K562 (cell line): ENCODE measurements around the gene CBX3. TPM values are rescaled to one million over a fixed set of nuclear protein-coding genes. Genes with fewer than 3 reads are reported as not detected.
"Not testable (repeated sequence)": the region's sequence is repeated elsewhere in the genome, so short reads cannot be mapped to it uniquely, and the experiment has no call there.

Experiments
- ATAC-seq: fragments of 200-7000 bp; cut with Tn5 transposase; 3 replicates; pipeline ENCODE4 v1.9.1; 2020; ENCODE audit warnings: moderate library complexity
- BruUV-seq: library from RNA; stranded (reverse); fragments of 400-500 nt; replicated peaks from 2 replicates; lab custom pipeline; 2021; lab: Mats Ljungman, UMichigan
- CTCF ChIA-PET: fragments of 300-600 bp; formaldehyde crosslinking; extraction: SDS; loops from one replicate; lab custom pipeline; 2021; ENCODE audit warnings: low intra/inter-chr PET ratio; lab: Yijun Ruan, JAX
- POLR2A ChIA-PET: fragments of 300-600, 350-650 bp; sonication (Branson Sonifier 250); formaldehyde crosslinking; extraction: SDS; loops from one replicate; lab custom pipeline; 2021; ENCODE audit warnings: antibody characterized with exemption, inconsistent platforms; lab: Yijun Ruan, JAX
- DNase-seq, 4 experiments: peaks; one replicate each; pipeline versions ENCODE4 v3.0.0 to v3.0.0-alpha.2; 2011 to 2018; ENCODE audit warnings: low spot score in 3 of 4, mixed read lengths in 3 of 4; ENCODE audit errors: extremely low read depth in 1 of 4
- FAIRE-seq: peaks from 2 replicates; lab custom pipeline; 2011; peaks lifted over from hg19 to GRCh38; lab: Jason Lieb, UNC
- H2AFZ ChIP-seq: 2 replicates; pipeline ENCODE4 v1.6.0; 2011; ENCODE audit warnings: low read depth, low read length, control low read depth, inconsistent platforms
- H3K27ac ChIP-seq: fragments of 200-600 bp; 3 replicates; pipeline ENCODE4 v1.8.0; 2011; ENCODE audit warnings: low read depth, mild to moderate bottlenecking, control low read depth, inconsistent platforms, low read length, moderate library complexity, mixed read lengths; ENCODE audit errors: extremely low read depth
- H3K27me3 ChIP-seq, 2 experiments: fragments of 300-600 bp in 1 of 2; 2 replicates in 1 of 2; 3 replicates in 1 of 2; pipeline versions ENCODE4 v1.6.0 to v1.8.0; 2011; ENCODE audit warnings: inconsistent platforms in 2 of 2, low read length in 2 of 2, mild to moderate bottlenecking in 1 of 2, mixed read lengths in 1 of 2, moderate library complexity in 1 of 2; ENCODE audit not compliant: control insufficient read depth in 2 of 2, insufficient read depth in 2 of 2
- H3K36me3 ChIP-seq: fragments of 300-600 bp; 3 replicates; pipeline ENCODE4 v1.8.0; 2011; ENCODE audit warnings: mild to moderate bottlenecking, low read length, inconsistent platforms; ENCODE audit not compliant: control insufficient read depth, insufficient read depth
- H3K4me1 ChIP-seq, 2 experiments: fragments of 200-600 bp in 1 of 2; replicated peaks in 1 of 2; 2 replicates in 1 of 2; 3 replicates in 1 of 2; pipeline versions ENCODE4 v1.5.1 to v1.8.0; 2011; ENCODE audit warnings: inconsistent platforms in 2 of 2, low read length in 2 of 2, mild to moderate bottlenecking in 1 of 2, mixed read lengths in 1 of 2, moderate library complexity in 1 of 2; ENCODE audit not compliant: control insufficient read depth in 2 of 2, insufficient read depth in 2 of 2
- H3K4me2 ChIP-seq: 2 replicates; pipeline ENCODE4 v1.6.1; 2011; ENCODE audit warnings: low read length, control low read depth, inconsistent platforms, mixed read lengths; ENCODE audit not compliant: insufficient read depth
- H3K4me3 ChIP-seq: fragments of 200-600 bp; sonication (generic), shearing (Covaris generic); 2 replicates; pipeline ENCODE4 v1.5.1; 2016; ENCODE audit warnings: control low read depth, inconsistent platforms
- H3K79me2 ChIP-seq: fragments of 200-600 bp; 3 replicates; pipeline ENCODE4 v1.8.0; 2011; ENCODE audit warnings: low read length, inconsistent platforms; ENCODE audit not compliant: control insufficient read depth, insufficient read depth
- H3K9ac ChIP-seq, 2 experiments: 2 replicates each; pipeline versions ENCODE4 v1.6.0 to v1.6.1; 2011; ENCODE audit warnings: low read depth in 2 of 2, low read length in 2 of 2, control low read depth in 1 of 2, inconsistent platforms in 1 of 2, mild to moderate bottlenecking in 1 of 2, mixed read lengths in 1 of 2; ENCODE audit not compliant: insufficient read depth in 1 of 2
- H3K9me1 ChIP-seq: one replicate; pipeline ENCODE4 v1.6.0; 2011; ENCODE audit warnings: inconsistent platforms, mild to moderate bottlenecking, low read length, moderate library complexity; ENCODE audit not compliant: control insufficient read depth, insufficient read depth
- H3K9me3 ChIP-seq: replicated peaks from 2 replicates; pipeline ENCODE4 v1.5.1; 2011; ENCODE audit warnings: low read depth, low read length, inconsistent platforms; ENCODE audit not compliant: control insufficient read depth, insufficient read depth
- H4K20me1 ChIP-seq: replicated peaks from 2 replicates; pipeline ENCODE4 v1.6.1; 2011; ENCODE audit warnings: low read length, inconsistent platforms, mixed read lengths; ENCODE audit not compliant: control insufficient read depth, insufficient read depth
- ELF1 ChIP-seq: fragments of 200-800 bp; sonication (Bioruptor generic); IDR thresholded peaks from 2 replicates; pipeline ENCODE4 v1.6.1; 2016; ENCODE audit warnings: missing genetic modification characterization, missing compliant biosample characterization
- ILF3 ChIP-seq: fragments of 450-650 bp; IDR thresholded peaks from 2 replicates; pipeline ENCODE4 v1.6.1; 2018; ENCODE audit warnings: antibody characterized with exemption, mild to moderate bottlenecking, moderate library complexity, borderline replicate concordance
- NFATC3 ChIP-seq: fragments of 450-650 bp; IDR thresholded peaks from 2 replicates; pipeline ENCODE4 v1.6.1; 2017; ENCODE audit warnings: mild to moderate bottlenecking
- NFXL1 ChIP-seq: fragments of 450-650 bp; formaldehyde crosslinking; IDR thresholded peaks from 2 replicates; pipeline ENCODE4 v1.4.0; 2021; ENCODE audit warnings: mild to moderate bottlenecking
- POLR2AphosphoS5 ChIP-seq: IDR thresholded peaks from 2 replicates; pipeline ENCODE4 v1.6.1; 2011; ENCODE audit warnings: mild to moderate bottlenecking, low read depth, low read length, moderate library complexity; ENCODE audit not compliant: control insufficient read depth, insufficient read depth
- PRPF4 ChIP-seq: fragments of 200-400 bp; formaldehyde crosslinking; IDR thresholded peaks from one replicate; pipeline ENCODE4 v1.6.1; 2017; ENCODE audit warnings: low read length, low read depth, mild to moderate bottlenecking; ENCODE audit not compliant: insufficient read depth, poor library complexity, severe bottlenecking
- RBFOX2 ChIP-seq: fragments of 200-400 bp; formaldehyde crosslinking; IDR thresholded peaks from 2 replicates; pipeline ENCODE4 v1.6.1; 2017; ENCODE audit warnings: low read depth, mild to moderate bottlenecking, low read length, moderate library complexity
- RBM22 ChIP-seq: fragments of 200-400 bp; formaldehyde crosslinking; IDR thresholded peaks from 2 replicates; pipeline ENCODE4 v1.6.1; 2018; ENCODE audit warnings: low read length, low read depth; ENCODE audit not compliant: poor library complexity, severe bottlenecking
- WGBS: fragments of 100-300 bp; shearing (Covaris generic); methylation state at CpG from one replicate; pipeline ENCODE4 v1.1.6; 2016; ENCODE audit warnings: low coverage, mixed read lengths; ENCODE audit not compliant: insufficient coverage; ENCODE audit errors: missing lambda C conversion rate; 5-methylcytosine and 5-hydroxymethylcytosine counted together
- in situ Hi-C: fragments of 300-500 bp; cut with MboI; formaldehyde crosslinking; loops from 4 replicates; pipeline ENCODE4 v1.15.0; 2018; ENCODE audit warnings: inconsistent platforms, mixed read lengths
- intact Hi-C: fragments of 100-400 bp; cut with micrococcal nuclease; formaldehyde crosslinking; loops from 2 replicates; pipeline ENCODE4 v1.14.2; 2022
- polyA plus RNA-seq, 8 experiments: library from polyadenylated mRNA; depleted of rRNA in 4 of 8; stranded (reverse) in 5 of 8; unstranded in 3 of 8; fragments of >200 nt; fragmentation: Nextera tagmentation in 2 of 8; fragmentation: Illumina TruSeq in 1 of 8; extraction: Ambion mirVana in 2 of 8; extraction: Trizol in 1 of 8; gene quantifications; 2 replicates each; pipeline versions ENCODE4 v1.2.1 to v1.2.3, GENCODE V29; 2011 to 2014; ENCODE audit warnings: inconsistent platforms in 1 of 8, missing spikeins in 1 of 8
- total RNA-seq, 7 experiments: library from RNA; depleted of rRNA in 6 of 7; stranded (reverse); fragments of >200 nt in 6 of 7; fragmentation: Illumina TruSeq in 2 of 7; extraction: Trizol in 2 of 7; gene quantifications; 2 replicates each; pipeline versions ENCODE4 v1.2.1 to v1.2.3, GENCODE V29; 2011 to 2021; ENCODE audit warnings: low replicate concordance in 1 of 7

The CBX3 gene
- total and polyA plus RNA-seq, 9 of the 15 experiments (the other 6 are each of a cell fraction or from before 2014, with no cell fraction given) = 198 to 413 (median 328) TPM

DNA sequence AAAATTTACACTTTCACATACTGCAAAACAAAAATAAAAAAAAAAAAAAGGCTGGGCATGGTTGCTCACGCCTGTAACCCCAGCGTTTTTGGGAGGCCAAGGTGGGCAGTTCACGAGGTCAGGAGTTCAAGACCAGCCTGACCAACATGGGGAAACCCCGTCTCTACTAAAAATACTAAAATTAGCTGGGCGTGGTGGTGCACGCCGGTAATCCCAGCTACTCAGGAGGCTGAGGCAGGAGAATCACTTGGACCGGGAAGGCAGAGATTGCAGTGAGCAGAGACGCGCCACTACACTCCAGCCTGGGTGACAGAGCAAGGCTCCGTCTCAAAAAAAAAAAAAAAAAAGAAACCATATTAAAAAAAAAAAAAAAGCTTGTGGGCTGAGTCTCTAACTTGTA, 6.8 kb upstream of the CBX3 start:
- H3K9ac ChIP-seq, H3K27me3 ChIP-seq, H3K4me3 ChIP-seq, FAIRE-seq, H3K9me1 ChIP-seq, DNase-seq, BruUV-seq, H3K27ac ChIP-seq, ATAC-seq, H2AFZ ChIP-seq, intact Hi-C loops, H3K9me3 ChIP-seq, H3K4me2 ChIP-seq: not testable (repeated sequence)
- peaks cover 3 to 30% of the 10 kb centered on the region in 2 experiments; a peak in 3 of 5 replicates for H3K4me1 ChIP-seq
- ChIA-PET CTCF (interaction anchor here (0.8 kb wide), 1 partner anchor 10 kb away, joined by 3 read pairs; no protein-coding TSS in a partner anchor), POLR2A (interaction anchor here (0.9 to 3.5 kb wide), 6 partner anchors 9 to 298 kb away, joined by 3 to 17 read pairs (median 4); partner anchors contain the start of gene NFE2L3)
- 79% methylated on average over 10 of the region's 11 CpGs for WGBS
- in situ Hi-C loops = loop anchor here (5.0 kb wide), 1 partner anchor 93 kb away; no protein-coding TSS in a partner anchor
- peaks cover 87% of the 10 kb centered on the region for H3K79me2 ChIP-seq
- H4K20me1 ChIP-seq = peaks cover 65% of the 10 kb centered on the region
- peak; percentile 47; the same call in 1 of the 2 replicates for TF ChIP-seq RBFOX2
- H3K36me3 ChIP-seq = peaks cover 98% of the 10 kb centered on the region

DNA sequence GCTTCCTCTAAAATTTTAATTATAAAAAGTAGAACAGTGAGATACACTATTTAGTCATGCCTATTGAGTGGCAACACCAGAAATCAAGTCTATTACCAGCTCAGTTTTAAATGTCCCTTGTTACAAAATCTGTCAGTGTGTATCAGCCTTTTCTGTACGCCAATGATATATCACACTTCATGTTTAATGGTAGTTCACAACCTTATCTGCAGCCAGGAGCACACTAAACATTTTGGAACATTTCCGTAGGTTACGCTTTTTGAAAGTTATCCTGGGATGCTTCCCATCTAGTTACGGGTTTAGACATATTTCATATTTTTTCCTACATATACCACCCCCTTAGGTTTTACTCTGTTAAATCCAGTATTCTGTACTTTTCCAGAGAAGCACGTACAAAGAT, 6.4 kb upstream of the CBX3 start:
- POLR2A ChIA-PET = interaction anchor here (0.9 to 3.5 kb wide), 7 partner anchors 9 to 298 kb away, joined by 3 to 17 read pairs (median 4); partner anchors contain the start of gene NFE2L3
- H3K79me2 ChIP-seq = peaks cover 91% of the 10 kb centered on the region
- H3K9ac ChIP-seq = no peak overlapping the region
- TF ChIP-seq POLR2AphosphoS5 = 0 out of 2 replicates have a peak, but pooled peaks have one; percentile 27
- TF ChIP-seq ELF1 (tag) = no peak
- TF ChIP-seq RBFOX2 = peak; percentile 58
- TF ChIP-seq NFATC3 = no peak
- peak; percentile 88; the same call in 1 of the 2 replicates for TF ChIP-seq NFXL1 (CRISPR knock-in tag)
- peak; percentile 17 for TF ChIP-seq PRPF4
- peak; percentile 71 for TF ChIP-seq RBM22
- TF ChIP-seq ILF3 = 0 out of 2 replicates have a peak, but pooled peaks have one; percentile 28
- peaks cover 3 to 30% of the 10 kb centered on the region in 2 experiments; a peak in 3 of 5 replicates for H3K4me1 ChIP-seq
- FAIRE-seq = no peak
- H3K9me1 ChIP-seq = no peaks in the 10 kb centered on the region
- peaks cover 94% of the 10 kb centered on the region for H3K36me3 ChIP-seq
- in situ Hi-C loops (loop anchor here (5.0 kb wide), 1 partner anchor 92 kb away; no protein-coding TSS in a partner anchor), intact Hi-C loops (no loop called here)
- no peak overlapping the region for H3K27ac ChIP-seq
- no peak overlapping the region for H3K4me3 ChIP-seq
- no peak overlapping the region for H3K4me2 ChIP-seq
- ATAC-seq = no peak
- 78% methylated on average over 5 of the region's 5 CpGs for WGBS
- CTCF ChIA-PET = interaction anchor here (0.8 kb wide), 1 partner anchor 10 kb away, joined by 3 read pairs; no protein-coding TSS in a partner anchor
- no peak for DNase-seq
- no peak overlapping the region for H2AFZ ChIP-seq
- H4K20me1 ChIP-seq = peaks cover 67% of the 10 kb centered on the region
- BruUV-seq = no TSS peak
- no peaks in the 10 kb centered on the region for H3K27me3 ChIP-seq
- H3K9me3 ChIP-seq = no peaks in the 10 kb centered on the region
